ENCODE data around the gene INSL4.

GRCh38 chr9:5185220-5185840, 45.9 kb upstream of the INSL4 start, which contains the start of gene INSL6:
- TF ChIP-seq POLR2A (IDR thresholded peaks at IDR 0.05): no peak
- TF ChIP-seq, protein P1, sequence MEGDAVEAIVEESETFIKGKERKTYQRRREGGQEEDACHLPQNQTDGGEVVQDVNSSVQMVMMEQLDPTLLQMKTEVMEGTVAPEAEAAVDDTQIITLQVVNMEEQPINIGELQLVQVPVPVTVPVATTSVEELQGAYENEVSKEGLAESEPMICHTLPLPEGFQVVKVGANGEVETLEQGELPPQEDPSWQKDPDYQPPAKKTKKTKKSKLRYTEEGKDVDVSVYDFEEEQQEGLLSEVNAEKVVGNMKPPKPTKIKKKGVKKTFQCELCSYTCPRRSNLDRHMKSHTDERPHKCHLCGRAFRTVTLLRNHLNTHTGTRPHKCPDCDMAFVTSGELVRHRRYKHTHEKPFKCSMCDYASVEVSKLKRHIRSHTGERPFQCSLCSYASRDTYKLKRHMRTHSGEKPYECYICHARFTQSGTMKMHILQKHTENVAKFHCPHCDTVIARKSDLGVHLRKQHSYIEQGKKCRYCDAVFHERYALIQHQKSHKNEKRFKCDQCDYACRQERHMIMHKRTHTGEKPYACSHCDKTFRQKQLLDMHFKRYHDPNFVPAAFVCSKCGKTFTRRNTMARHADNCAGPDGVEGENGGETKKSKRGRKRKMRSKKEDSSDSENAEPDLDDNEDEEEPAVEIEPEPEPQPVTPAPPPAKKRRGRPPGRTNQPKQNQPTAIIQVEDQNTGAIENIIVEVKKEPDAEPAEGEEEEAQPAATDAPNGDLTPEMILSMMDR (IDR thresholded peaks at IDR 0.05): no peak

Measured in ovary (tissue), 3 donors.